Measurements from ENCODE around the gene EVA1B.

Gene EVA1B

DNA sequence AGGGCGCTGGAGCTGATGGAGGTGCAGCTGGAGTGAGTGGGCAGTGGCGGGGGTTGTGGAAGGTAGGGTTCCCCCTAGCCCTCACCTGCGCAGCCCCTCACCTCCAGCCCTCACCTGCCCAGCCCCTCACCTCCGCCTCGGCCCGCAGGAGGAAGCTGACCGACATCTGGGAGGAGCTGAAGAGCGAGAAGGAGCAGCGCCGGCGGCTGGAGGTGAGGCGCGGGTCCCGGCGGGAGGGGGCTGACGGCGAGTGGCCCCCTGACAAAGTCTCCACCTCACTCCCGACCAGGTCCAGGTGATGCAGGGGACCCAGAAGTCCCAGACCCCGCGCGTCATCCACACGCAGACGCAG is 2.7 kb downstream of the EVA1B start:
- FAIRE-seq (no peak), DNase-seq (ENCODE audit: insufficient read length, low spot score) (no peak)
- TF ChIP-seq CTCF (IDR thresholded peaks at IDR 0.05; ENCODE audit: insufficient read depth, missing control alignments) = no peak

- no peak for TF ChIP-seq CTCF (IDR thresholded peaks at IDR 0.05; ENCODE audit: insufficient read depth, missing control alignments)
- FAIRE-seq (no peak), DNase-seq (ENCODE audit: insufficient read length, low spot score) (no peak)
These were observed 3.1 kb downstream of the EVA1B start for GRCh38 chr1:36320291-36320761.

DNA sequence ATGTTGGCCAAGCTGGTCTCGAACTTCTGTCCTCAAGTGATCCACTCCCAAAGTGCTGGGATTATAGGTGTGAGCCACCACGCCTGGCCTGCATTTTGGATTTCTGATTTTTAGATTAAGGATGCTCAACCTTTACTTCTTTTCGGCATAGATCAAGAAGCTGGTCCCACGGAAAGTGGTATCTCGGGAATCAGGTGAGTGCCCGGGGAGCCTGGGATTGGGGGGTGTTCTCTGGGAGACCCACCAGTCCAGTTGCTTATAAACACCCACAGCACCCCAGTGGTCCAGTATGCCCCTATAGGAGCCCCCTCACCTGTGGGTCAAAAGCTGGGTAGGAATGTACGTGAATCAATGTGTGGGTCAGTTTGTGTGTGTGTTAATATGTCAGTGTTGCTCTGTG is 14.0 kb downstream of the EVA1B start:
- TF ChIP-seq CTCF (IDR thresholded peaks at IDR 0.05; ENCODE audit: insufficient read depth, missing control alignments) = no peak
- FAIRE-seq (no peak), DNase-seq (ENCODE audit: insufficient read length, low spot score) (no peak)

- no peak for TF ChIP-seq CTCF (IDR thresholded peaks at IDR 0.05; ENCODE audit: insufficient read depth, missing control alignments)
- no peak for FAIRE-seq
- no peak for DNase-seq (ENCODE audit: insufficient read length, low spot score)
These were observed 15.7 kb downstream of the EVA1B start for GRCh38 chr1:36307601-36308330.

GRCh38 chr1:36306902-36307456 is 16.5 kb downstream of the EVA1B start:
- peak; percentile 98 for DNase-seq (ENCODE audit: insufficient read length, low spot score)
- no peak for FAIRE-seq
- TF ChIP-seq CTCF (IDR thresholded peaks at IDR 0.05; ENCODE audit: insufficient read depth, missing control alignments) = no peak

DNA sequence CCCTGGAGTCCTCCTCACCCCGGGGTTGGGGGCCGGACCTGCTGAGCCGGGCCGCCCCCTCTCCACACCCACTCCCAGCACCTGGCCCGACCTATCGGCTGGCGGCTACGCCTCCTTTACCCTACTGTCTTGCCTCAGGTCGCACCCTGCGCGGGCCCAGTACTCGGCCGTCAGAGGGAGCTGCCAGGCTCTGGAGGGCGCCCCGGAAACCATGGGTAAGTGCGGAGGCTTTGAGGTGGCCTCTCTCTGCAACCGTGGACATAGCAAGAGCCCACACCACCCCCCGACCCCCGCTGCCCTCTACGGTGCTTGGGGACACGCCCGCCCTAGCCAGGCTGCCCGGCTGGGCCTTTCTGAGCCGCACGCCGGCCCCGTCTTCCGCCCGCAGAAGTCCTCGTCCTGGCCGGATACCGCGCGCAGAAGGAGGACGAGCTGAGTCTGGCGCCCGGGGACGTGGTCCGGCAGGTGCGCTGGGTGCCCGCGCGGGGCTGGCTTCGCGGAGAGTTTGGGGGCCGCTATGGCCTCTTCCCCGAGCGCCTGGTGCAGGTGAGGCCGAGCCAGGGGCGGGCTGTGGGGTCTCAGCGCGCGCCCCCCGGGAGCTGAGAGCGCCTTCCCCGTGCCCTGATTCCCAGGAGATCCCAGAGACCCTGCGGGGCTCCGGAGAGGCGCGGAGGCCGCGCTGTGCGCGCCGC is 17.1 kb downstream of the EVA1B start, which contains the start of gene SH3D21:
Gene SH3D21, plus strand, starts transcription at position 159 of the 692 bp plus-strand sequence. Its CDS starts 53 bp downstream, at position 212.
- FAIRE-seq (no peak), DNase-seq (ENCODE audit: insufficient read length, low spot score) (no peak)
- TF ChIP-seq CTCF (IDR thresholded peaks at IDR 0.05; ENCODE audit: insufficient read depth, missing control alignments) = no peak

DNA sequence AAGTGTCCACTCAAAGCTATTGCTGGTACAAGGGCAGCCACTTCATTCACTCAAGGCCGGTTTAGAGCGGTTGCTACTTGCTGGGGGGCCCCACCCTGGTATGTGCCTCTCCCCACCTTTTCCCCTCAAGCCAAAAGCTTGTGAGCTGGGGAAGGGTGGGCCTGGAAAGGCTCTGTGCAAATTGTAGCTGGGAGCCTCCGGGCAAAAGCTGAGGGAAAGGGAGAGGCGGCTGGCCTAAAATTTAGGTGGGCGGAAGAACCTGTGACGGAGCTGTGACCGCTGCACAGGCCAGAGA is 17.6 kb downstream of the EVA1B start:
- DNase-seq (ENCODE audit: insufficient read length, low spot score) (no peak), FAIRE-seq (no peak)
- TF ChIP-seq CTCF (IDR thresholded peaks at IDR 0.05; ENCODE audit: insufficient read depth, missing control alignments) = no peak

Data from D721Med (cell line).